GM10266 (cell line): ENCODE results near the gene KMT5B.

Source experiments
- DNase-seq: peaks from one replicate; pipeline ENCODE4 v3.0.0; 2012; ENCODE audit errors: extremely low spot score
- TF ChIP-seq, protein P1 (sequence below): IDR thresholded peaks from 2 replicates; pipeline ENCODE4 v1.5.1; 2012; ENCODE audit warnings: mild to moderate bottlenecking, low read depth; ENCODE audit not compliant: control insufficient read depth, insufficient read depth; ENCODE audit errors: missing control alignments

Gene KMT5B

DNA sequence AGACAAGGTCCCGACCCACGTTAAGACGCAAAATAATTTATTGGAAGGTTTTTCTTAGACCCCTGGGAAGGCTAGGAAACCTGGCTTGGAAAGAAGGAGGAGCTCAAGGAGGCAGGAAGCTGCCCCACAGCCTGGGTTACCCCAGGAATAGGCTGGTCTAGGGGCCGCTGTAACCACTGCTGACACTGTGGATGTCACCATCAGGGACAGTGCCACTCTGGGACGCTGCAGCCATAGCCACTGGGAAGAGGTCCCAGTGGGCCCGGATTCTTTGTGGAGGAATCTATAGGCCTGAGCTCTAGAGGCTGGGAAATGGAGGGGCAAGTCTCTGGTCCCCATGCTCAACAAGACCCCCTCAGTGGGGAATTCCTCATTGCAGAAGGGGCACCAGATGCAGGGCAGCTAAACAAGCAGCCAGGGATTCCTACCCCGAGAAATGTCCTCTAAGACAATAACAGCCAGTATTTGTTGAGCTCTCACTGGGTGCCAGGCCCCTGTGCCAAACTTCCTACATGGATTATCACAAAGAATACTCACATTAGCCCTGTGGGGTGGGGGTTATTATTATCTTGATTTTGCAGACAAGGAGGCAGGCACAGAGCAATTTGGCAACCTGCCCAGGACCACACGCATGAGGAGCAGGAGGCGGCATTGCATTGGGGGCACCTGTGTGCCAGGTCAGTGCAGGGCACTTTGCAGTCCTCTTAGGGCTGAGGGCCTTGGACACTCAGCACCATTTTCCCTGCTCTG, 72.4 kb downstream of the KMT5B start:
- TF ChIP-seq, protein P1, sequence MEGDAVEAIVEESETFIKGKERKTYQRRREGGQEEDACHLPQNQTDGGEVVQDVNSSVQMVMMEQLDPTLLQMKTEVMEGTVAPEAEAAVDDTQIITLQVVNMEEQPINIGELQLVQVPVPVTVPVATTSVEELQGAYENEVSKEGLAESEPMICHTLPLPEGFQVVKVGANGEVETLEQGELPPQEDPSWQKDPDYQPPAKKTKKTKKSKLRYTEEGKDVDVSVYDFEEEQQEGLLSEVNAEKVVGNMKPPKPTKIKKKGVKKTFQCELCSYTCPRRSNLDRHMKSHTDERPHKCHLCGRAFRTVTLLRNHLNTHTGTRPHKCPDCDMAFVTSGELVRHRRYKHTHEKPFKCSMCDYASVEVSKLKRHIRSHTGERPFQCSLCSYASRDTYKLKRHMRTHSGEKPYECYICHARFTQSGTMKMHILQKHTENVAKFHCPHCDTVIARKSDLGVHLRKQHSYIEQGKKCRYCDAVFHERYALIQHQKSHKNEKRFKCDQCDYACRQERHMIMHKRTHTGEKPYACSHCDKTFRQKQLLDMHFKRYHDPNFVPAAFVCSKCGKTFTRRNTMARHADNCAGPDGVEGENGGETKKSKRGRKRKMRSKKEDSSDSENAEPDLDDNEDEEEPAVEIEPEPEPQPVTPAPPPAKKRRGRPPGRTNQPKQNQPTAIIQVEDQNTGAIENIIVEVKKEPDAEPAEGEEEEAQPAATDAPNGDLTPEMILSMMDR: no peak
- DNase-seq: no peak

DNA sequence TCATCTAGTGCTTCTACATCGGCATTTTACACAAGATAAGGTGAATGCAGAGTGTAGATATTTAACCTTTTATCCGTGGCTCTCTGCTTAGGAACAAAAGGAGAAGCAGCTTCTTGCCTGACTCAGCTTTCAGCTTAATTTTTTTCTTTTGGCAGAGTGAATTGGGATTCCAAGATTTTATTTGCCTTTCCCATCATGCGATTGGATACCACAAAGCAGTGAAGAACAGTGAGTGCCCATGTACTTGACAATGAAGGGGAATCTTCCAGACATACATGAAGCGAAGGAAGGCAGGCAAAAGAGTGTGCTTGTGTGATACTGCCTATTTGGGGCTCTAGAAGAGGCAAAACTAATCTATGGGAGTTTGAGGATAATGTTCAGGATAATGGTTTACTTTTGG, 74.9 kb downstream of the KMT5B start:
- TF ChIP-seq, protein P1: no peak
- DNase-seq: no peak

DNA sequence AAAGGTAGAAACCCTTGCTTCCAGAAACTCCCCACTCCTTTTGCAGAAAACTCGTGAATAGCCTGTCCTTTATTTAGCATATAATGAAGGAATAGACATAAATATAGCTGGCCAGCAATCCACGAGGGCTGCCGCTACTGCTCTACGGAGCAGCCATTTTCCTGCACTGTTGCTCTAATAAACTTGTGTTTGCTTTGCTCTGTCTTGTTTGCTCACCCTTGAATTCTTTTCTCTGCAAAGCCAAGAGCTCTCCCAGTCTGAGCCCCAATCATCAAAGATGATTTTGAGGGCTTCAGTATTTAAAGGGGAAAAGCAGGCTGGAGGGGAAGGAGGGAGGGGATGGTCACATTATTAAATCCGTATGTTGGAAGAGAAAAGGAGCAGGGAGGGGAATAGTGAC, 75.3 kb downstream of the KMT5B start:
- no peak for DNase-seq
- TF ChIP-seq, protein P1: no peak

DNA sequence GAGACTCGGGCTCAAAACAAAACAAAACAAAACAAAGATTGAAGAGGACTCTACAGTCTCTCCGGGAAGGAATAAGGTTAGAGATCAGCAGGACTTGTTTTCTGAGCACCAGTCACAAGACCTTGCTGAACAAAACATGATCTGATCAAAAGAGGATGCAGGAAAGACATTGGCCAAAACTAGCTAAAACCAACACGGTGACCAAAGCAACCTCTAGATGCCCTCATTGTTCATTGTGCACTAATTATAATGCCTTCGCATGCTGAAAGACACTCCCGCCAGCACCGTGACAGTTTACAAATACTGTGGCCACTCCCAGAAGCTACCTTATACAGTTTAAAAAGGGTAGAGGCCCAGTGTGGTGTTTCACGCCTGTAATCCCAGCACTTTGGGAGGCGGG, 76.2 kb downstream of the KMT5B start:
- no peak for DNase-seq
- TF ChIP-seq, protein P1: no peak

DNA sequence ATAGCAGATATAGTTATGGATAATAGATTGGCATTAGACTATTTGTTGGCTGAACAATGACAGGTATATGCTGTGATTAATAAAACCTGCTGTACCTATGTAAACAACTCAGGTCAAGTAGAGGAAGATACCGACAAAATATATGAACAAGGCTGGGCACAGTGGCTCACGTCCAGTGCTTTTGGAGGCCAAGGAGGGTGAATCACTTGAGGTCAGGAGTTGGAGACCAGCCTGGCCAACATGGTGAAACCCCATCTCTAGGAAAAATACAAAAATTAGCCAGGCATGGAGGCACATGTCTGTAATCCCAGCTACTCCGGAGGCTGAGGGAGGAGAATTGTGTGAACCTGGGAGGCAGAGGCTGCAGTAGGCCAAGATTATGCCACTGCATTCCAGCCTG, 77.9 kb downstream of the KMT5B start:
- TF ChIP-seq, protein P1: no peak
- no peak for DNase-seq

DNA sequence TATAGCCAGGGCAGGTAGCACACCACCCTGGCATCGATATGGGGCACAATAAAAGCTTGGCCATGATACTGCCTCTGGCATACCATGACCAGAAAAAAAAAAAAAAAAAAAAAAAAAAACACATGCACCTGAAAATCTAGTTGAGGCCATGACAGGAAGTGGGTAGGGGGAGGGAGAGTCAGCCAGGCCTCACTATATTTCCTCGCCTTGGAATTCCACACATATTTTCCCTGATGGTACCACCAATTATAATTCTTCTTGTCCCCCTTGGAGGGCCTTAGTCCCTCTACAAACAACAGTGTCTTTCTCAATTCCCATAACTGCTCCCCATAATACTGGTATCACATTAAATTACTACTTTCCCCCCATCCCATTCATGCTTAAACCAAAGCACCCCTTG, 79.3 kb downstream of the KMT5B start:
- DNase-seq: no peak
- TF ChIP-seq, protein P1: no peak

DNA sequence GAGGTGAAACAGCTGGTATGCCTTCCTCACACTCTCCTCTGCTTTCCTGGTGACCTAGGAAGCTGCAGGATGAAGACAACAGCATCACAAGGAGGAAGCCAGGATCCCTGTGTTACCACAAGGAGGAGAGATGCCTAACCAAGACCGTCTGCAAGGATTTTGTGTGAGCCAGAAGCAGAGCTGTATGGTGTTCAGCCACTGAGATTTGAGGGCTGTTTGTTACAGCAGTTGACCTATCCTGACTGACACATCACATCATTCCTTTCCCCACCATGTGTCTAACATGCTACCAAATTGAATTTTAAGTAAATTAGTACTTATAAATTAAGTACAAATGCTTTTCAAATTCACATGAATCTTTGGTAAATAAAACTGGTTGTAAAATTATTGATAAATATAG, 83.0 kb downstream of the KMT5B start:
- DNase-seq: no peak
- TF ChIP-seq, protein P1: no peak
